AG04450 (cell line): ENCODE results near the gene KCNK18. TPM values are rescaled to one million over a fixed set of nuclear protein-coding genes. Genes with fewer than 3 reads are reported as not detected.
"Not testable (repeated sequence)": the region's sequence is repeated elsewhere in the genome, so short reads cannot be mapped to it uniquely, and the experiment has no call there.

Experiments
- CTCF ChIA-PET: fragments of 300-600, 350-600 bp; formaldehyde crosslinking; extraction: SDS; loops from one replicate; lab custom pipeline; 2022; ENCODE audit warnings: antibody characterized with exemption, inconsistent platforms; lab: Charles Lee
- POLR2A ChIA-PET: fragments of 350-600 bp; formaldehyde crosslinking; extraction: SDS; loops from one replicate; lab custom pipeline; 2021; ENCODE audit warnings: antibody characterized with exemption, inconsistent platforms; lab: Yijun Ruan, JAX
- DNase-seq: peaks from one replicate; pipeline ENCODE4 v3.0.0-alpha.2; 2011; ENCODE audit warnings: low read depth, low spot score
- H3K27ac ChIP-seq: one replicate; pipeline ENCODE4 v1.5.1; 2012; ENCODE audit warnings: low read depth, low read length, control low read depth
- H3K27me3 ChIP-seq: one replicate; pipeline ENCODE4 v1.6.0; 2012; ENCODE audit warnings: low read length; ENCODE audit not compliant: control insufficient read depth, insufficient read depth
- H3K4me3 ChIP-seq: 2 replicates; pipeline ENCODE4 v1.5.1; 2011; ENCODE audit warnings: mild to moderate bottlenecking, low read depth, low read length, control low read depth
- H3K9me3 ChIP-seq: 2 replicates; pipeline ENCODE4 v1.5.1; 2012; ENCODE audit warnings: low read length; ENCODE audit not compliant: control insufficient read depth, insufficient read depth
- CTCF ChIP-seq: IDR thresholded peaks from 2 replicates; pipeline ENCODE4 v1.5.1; 2011; ENCODE audit warnings: low read depth, low read length, control low read depth, inconsistent platforms
- polyA plus RNA-seq: library from polyadenylated mRNA; depleted of rRNA; stranded (reverse); fragments of >200 nt; gene quantifications from 2 replicates; pipeline ENCODE4 v1.2.3, GENCODE V29; 2011

The KCNK18 gene
- polyA plus RNA-seq, 1 experiment = not detected

- Histone ChIP-seq H3K27me3 (peaks cover 21% of the 10 kb centered on the region), H3K27ac (no peak overlapping the region), H3K9me3 (no peaks in the 10 kb centered on the region; the same call in 1 of the 2 replicates), H3K4me3 (peak overlapping the region; percentile 50)
- POLR2A ChIA-PET = no interaction called here
- TF ChIP-seq CTCF = peak; percentile 85
- DNase-seq = peak; percentile 55
- CTCF ChIA-PET = interaction anchor here (0.5 to 4.0 kb wide), 23 partner anchors 10 to 497 kb away, joined by 3 to 234 read pairs (median 10); partner anchors contain the start of gene ENO4
Observed at GRCh38 chr10:117175901-117176534, 21.3 kb upstream of the KCNK18 start.

GRCh38 chr10:117178190-117178589 is 19.1 kb upstream of the KCNK18 start:
- Histone ChIP-seq H3K27ac (no peak overlapping the region), H3K9me3 (no peaks in the 10 kb centered on the region; the same call in 1 of the 2 replicates), H3K4me3 (no peak overlapping the region), H3K27me3 (peaks cover 8% of the 10 kb centered on the region)
- DNase-seq = no peak
- POLR2A ChIA-PET = no interaction called here
- CTCF ChIA-PET = interaction anchor here (1.6 to 2.2 kb wide), 3 partner anchors 383 to 390 kb away, joined by 3 to 7 read pairs (median 6); no protein-coding TSS in a partner anchor
- no peak for TF ChIP-seq CTCF

GRCh38 chr10:117184296-117184695 is 13.0 kb upstream of the KCNK18 start:
- Histone ChIP-seq H3K27ac (no peak overlapping the region), H3K9me3 (no peaks in the 10 kb centered on the region), H3K27me3 (no peaks in the 10 kb centered on the region), H3K4me3 (no peak overlapping the region)
- POLR2A ChIA-PET = no interaction called here
- no peak for TF ChIP-seq CTCF
- DNase-seq = no peak
- CTCF ChIA-PET = interaction anchor here (1.9 kb wide), 1 partner anchor 10 kb away, joined by 6 read pairs; no protein-coding TSS in a partner anchor

GRCh38 chr10:117184821-117185220 is 12.5 kb upstream of the KCNK18 start:
- ChIA-PET POLR2A (no interaction called here), CTCF (interaction anchor here (1.1 to 1.9 kb wide), 2 partner anchors 10 to 32 kb away, joined by 3 to 6 read pairs; no protein-coding TSS in a partner anchor)
- no peak overlapping the region for H3K4me3 ChIP-seq
- no peaks in the 10 kb centered on the region for H3K9me3 ChIP-seq
- H3K27me3 ChIP-seq = no peaks in the 10 kb centered on the region
- H3K27ac ChIP-seq = no peak overlapping the region
- no peak for TF ChIP-seq CTCF
- DNase-seq = no peak

GRCh38 chr10:117185817-117186216 is 11.5 kb upstream of the KCNK18 start:
- POLR2A ChIA-PET, H3K27ac ChIP-seq, H3K27me3 ChIP-seq, H3K9me3 ChIP-seq, H3K4me3 ChIP-seq, DNase-seq: not testable (repeated sequence)
- CTCF ChIA-PET = interaction anchor here (1.1 kb wide), 1 partner anchor 31 kb away, joined by 3 read pairs; no protein-coding TSS in a partner anchor
